Fibroblast of the aortic adventitia (primary cell): ENCODE data around the gene MROH8. TPM values are rescaled to one million over a fixed set of nuclear protein-coding genes. Genes with fewer than 3 reads are reported as not detected.

Source experiments
- DNase-seq: peaks from one replicate; pipeline ENCODE4 v3.0.0-alpha.2; 2010; ENCODE audit warnings: low read depth
- H3K4me3 ChIP-seq: 2 replicates; pipeline ENCODE4 v1.5.1; 2011; ENCODE audit warnings: low read depth, mild to moderate bottlenecking, control low read depth, low read length, moderate library complexity
- CTCF ChIP-seq: IDR thresholded peaks from 2 replicates; pipeline ENCODE4 v1.5.1; 2011; ENCODE audit warnings: mild to moderate bottlenecking, low read length, control low read depth, inconsistent platforms; ENCODE audit not compliant: insufficient read depth
- total RNA-seq: library from RNA; depleted of rRNA; stranded (reverse); fragments of >200 nt; gene quantifications from 2 replicates; pipeline ENCODE4 v1.2.3, GENCODE V29; 2012; ENCODE audit warnings: low replicate concordance

The MROH8 gene
- total RNA-seq, 1 donor: 3.1 TPM

- H3K4me3 ChIP-seq: no peak overlapping the region
- TF ChIP-seq CTCF: no peak
- DNase-seq: no peak
These were observed 29.8 kb upstream of the MROH8 start for GRCh38 chr20:37209193-37209592.

GRCh38 chr20:37207171-37207570, 27.8 kb upstream of the MROH8 start:
- TF ChIP-seq CTCF: no peak
- H3K4me3 ChIP-seq: no peak overlapping the region
- no peak for DNase-seq

- no peak for TF ChIP-seq CTCF
- no peak overlapping the region for H3K4me3 ChIP-seq
- DNase-seq: no peak
These were observed 26.4 kb upstream of the MROH8 start for GRCh38 chr20:37205794-37206193.

GRCh38 chr20:37205130-37205529, 25.8 kb upstream of the MROH8 start:
- no peak overlapping the region for H3K4me3 ChIP-seq
- DNase-seq: no peak
- no peak for TF ChIP-seq CTCF

- TF ChIP-seq CTCF: no peak
- DNase-seq: no peak
- no peak overlapping the region for H3K4me3 ChIP-seq
These were observed 24.7 kb upstream of the MROH8 start for GRCh38 chr20:37204056-37204455.

- peak overlapping the region; percentile 5 for H3K4me3 ChIP-seq
- DNase-seq: peak; percentile 96
- TF ChIP-seq CTCF: peak; percentile 93
These were observed 23.1 kb upstream of the MROH8 start for GRCh38 chr20:37202267-37202943.

GRCh38 chr20:37201827-37202162, 22.4 kb upstream of the MROH8 start:
- TF ChIP-seq CTCF: no peak
- H3K4me3 ChIP-seq: peak overlapping the region; percentile 5
- no peak for DNase-seq
